Keratinocyte (primary cell): ENCODE results near the gene HOXA5.

Source experiments
- CTCF ChIP-seq, 3 experiments: IDR thresholded peaks in 1 of 3; conservative IDR thresholded peaks in 1 of 3; optimal IDR thresholded peaks in 1 of 3; 2 replicates in 2 of 3; 3 replicates in 1 of 3; pipeline versions ENCODE3 to v1.5.1; 2011; ENCODE audit warnings: low read length in 3 of 3, mild to moderate bottlenecking in 3 of 3, moderate library complexity in 2 of 3, control low read depth in 1 of 3, inconsistent platforms in 1 of 3; ENCODE audit not compliant: insufficient read depth in 2 of 3; ENCODE audit errors: extremely low read depth in 1 of 3
- EZH2 ChIP-seq: IDR thresholded peaks from one replicate; pipeline ENCODE4 v1.6.1; 2012; ENCODE audit warnings: inconsistent platforms, mild to moderate bottlenecking, low read length, moderate library complexity

- TF ChIP-seq EZH2 = no peak
- TF ChIP-seq CTCF (optimal IDR thresholded peaks at IDR 0.05 in 1 of 3, IDR thresholded peaks at IDR 0.05 in 1 of 3, conservative IDR thresholded peaks at IDR 0.05 in 1 of 3; ENCODE audit: extremely low read depth in 1 of 3, insufficient read depth in 2 of 3, low read length in 3 of 3) = no peak
Observed at GRCh38 chr7:27164045-27164366, 20.5 kb upstream of the HOXA5 start.
